ENCODE measurements around the gene RREB1. TPM values are rescaled to one million over a fixed set of nuclear protein-coding genes. Genes with fewer than 3 reads are reported as not detected.

Gene RREB1
- total and polyA plus RNA-seq, 2 experiments from 2014 or later, result 8.5 to 25.5 TPM

DNA sequence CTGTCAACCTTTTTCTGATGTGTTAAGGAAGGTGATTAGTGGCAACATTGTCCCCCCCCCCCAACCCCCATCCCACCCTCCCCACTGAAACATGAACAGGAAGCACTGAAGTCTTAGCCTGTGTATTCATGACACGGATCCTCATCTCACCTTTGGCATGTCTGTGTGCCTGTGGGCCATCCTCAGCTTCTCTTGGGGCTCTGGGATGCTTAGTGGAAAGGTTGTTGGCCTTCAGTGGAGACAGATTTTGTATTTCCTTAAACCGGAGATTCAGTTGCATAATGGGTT, 93.6 kb downstream of the RREB1 start:
- ATAC-seq (no peak), DNase-seq (ENCODE audit: low spot score) (no peak)
- Histone ChIP-seq H3F3A (replicated peaks; ENCODE audit: low read depth) (no peaks in the 10 kb centered on the region), H3K79me2 (replicated peaks; ENCODE audit: insufficient read depth) (no peaks in the 10 kb centered on the region; the same call in 1 of the 2 replicates), H3K27me3 (ENCODE audit: insufficient read depth) (no peaks in the 10 kb centered on the region), H3K4me2 (no peak overlapping the region), H3K36me3 (ENCODE audit: insufficient read depth) (no peaks in the 10 kb centered on the region), H3K4me1 (ENCODE audit: insufficient read depth) (no peaks in the 10 kb centered on the region), H4K20me1 (replicated peaks; ENCODE audit: insufficient read depth) (no peaks in the 10 kb centered on the region), H3K27ac (ENCODE audit: low read depth) (no peak overlapping the region), H2AFZ (no peak overlapping the region), H3K9me2 (ENCODE audit: insufficient read depth) (peaks cover 7% of the 10 kb centered on the region; the same call in 1 of the 2 replicates), H3K4me3 (no peak overlapping the region)
- TF ChIP-seq, protein P1, sequence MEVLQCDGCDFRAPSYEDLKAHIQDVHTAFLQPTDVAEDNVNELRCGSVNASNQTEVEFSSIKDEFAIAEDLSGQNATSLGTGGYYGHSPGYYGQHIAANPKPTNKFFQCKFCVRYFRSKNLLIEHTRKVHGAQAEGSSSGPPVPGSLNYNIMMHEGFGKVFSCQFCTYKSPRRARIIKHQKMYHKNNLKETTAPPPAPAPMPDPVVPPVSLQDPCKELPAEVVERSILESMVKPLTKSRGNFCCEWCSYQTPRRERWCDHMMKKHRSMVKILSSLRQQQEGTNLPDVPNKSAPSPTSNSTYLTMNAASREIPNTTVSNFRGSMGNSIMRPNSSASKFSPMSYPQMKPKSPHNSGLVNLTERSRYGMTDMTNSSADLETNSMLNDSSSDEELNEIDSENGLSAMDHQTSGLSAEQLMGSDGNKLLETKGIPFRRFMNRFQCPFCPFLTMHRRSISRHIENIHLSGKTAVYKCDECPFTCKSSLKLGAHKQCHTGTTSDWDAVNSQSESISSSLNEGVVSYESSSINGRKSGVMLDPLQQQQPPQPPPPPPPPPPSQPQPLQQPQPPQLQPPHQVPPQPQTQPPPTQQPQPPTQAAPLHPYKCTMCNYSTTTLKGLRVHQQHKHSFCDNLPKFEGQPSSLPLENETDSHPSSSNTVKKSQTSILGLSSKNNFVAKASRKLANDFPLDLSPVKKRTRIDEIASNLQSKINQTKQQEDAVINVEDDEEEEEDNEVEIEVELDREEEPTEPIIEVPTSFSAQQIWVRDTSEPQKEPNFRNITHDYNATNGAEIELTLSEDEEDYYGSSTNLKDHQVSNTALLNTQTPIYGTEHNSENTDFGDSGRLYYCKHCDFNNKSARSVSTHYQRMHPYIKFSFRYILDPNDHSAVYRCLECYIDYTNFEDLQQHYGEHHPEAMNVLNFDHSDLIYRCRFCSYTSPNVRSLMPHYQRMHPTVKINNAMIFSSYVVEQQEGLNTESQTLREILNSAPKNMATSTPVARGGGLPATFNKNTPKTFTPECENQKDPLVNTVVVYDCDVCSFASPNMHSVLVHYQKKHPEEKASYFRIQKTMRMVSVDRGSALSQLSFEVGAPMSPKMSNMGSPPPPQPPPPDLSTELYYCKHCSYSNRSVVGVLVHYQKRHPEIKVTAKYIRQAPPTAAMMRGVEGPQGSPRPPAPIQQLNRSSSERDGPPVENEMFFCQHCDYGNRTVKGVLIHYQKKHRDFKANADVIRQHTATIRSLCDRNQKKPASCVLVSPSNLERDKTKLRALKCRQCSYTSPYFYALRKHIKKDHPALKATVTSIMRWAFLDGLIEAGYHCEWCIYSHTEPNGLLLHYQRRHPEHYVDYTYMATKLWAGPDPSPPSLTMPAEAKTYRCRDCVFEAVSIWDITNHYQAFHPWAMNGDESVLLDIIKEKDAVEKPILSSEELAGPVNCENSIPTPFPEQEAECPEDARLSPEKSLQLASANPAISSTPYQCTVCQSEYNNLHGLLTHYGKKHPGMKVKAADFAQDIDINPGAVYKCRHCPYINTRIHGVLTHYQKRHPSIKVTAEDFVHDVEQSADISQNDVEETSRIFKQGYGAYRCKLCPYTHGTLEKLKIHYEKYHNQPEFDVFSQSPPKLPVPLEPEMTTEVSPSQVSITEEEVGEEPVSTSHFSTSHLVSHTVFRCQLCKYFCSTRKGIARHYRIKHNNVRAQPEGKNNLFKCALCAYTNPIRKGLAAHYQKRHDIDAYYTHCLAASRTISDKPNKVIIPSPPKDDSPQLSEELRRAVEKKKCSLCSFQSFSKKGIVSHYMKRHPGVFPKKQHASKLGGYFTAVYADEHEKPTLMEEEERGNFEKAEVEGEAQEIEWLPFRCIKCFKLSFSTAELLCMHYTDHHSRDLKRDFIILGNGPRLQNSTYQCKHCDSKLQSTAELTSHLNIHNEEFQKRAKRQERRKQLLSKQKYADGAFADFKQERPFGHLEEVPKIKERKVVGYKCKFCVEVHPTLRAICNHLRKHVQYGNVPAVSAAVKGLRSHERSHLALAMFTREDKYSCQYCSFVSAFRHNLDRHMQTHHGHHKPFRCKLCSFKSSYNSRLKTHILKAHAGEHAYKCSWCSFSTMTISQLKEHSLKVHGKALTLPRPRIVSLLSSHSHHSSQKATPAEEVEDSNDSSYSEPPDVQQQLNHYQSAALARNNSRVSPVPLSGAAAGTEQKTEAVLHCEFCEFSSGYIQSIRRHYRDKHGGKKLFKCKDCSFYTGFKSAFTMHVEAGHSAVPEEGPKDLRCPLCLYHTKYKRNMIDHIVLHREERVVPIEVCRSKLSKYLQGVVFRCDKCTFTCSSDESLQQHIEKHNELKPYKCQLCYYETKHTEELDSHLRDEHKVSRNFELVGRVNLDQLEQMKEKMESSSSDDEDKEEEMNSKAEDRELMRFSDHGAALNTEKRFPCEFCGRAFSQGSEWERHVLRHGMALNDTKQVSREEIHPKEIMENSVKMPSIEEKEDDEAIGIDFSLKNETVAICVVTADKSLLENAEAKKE (CRISPR knock-in tag; IDR thresholded peaks at IDR 0.05), result no peak
- TF ChIP-seq EZH2 (IDR thresholded peaks at IDR 0.05; ENCODE audit: low read depth, unreplicated experiment), result no peak
- TF ChIP-seq, protein P2, sequence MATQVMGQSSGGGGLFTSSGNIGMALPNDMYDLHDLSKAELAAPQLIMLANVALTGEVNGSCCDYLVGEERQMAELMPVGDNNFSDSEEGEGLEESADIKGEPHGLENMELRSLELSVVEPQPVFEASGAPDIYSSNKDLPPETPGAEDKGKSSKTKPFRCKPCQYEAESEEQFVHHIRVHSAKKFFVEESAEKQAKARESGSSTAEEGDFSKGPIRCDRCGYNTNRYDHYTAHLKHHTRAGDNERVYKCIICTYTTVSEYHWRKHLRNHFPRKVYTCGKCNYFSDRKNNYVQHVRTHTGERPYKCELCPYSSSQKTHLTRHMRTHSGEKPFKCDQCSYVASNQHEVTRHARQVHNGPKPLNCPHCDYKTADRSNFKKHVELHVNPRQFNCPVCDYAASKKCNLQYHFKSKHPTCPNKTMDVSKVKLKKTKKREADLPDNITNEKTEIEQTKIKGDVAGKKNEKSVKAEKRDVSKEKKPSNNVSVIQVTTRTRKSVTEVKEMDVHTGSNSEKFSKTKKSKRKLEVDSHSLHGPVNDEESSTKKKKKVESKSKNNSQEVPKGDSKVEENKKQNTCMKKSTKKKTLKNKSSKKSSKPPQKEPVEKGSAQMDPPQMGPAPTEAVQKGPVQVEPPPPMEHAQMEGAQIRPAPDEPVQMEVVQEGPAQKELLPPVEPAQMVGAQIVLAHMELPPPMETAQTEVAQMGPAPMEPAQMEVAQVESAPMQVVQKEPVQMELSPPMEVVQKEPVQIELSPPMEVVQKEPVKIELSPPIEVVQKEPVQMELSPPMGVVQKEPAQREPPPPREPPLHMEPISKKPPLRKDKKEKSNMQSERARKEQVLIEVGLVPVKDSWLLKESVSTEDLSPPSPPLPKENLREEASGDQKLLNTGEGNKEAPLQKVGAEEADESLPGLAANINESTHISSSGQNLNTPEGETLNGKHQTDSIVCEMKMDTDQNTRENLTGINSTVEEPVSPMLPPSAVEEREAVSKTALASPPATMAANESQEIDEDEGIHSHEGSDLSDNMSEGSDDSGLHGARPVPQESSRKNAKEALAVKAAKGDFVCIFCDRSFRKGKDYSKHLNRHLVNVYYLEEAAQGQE (IDR thresholded peaks at IDR 0.05; ENCODE audit: unreplicated experiment), result no peak
- TF ChIP-seq EZH2phosphoT487 (IDR thresholded peaks at IDR 0.05; ENCODE audit: unreplicated experiment), result no peak
- no peak for TF ChIP-seq CREB1 (CRISPR knock-in tag; IDR thresholded peaks at IDR 0.05; ENCODE audit: low read depth)
- TF ChIP-seq STAT1 (IDR thresholded peaks at IDR 0.05; ENCODE audit: unreplicated experiment), result no peak
- TF ChIP-seq, protein P3, sequence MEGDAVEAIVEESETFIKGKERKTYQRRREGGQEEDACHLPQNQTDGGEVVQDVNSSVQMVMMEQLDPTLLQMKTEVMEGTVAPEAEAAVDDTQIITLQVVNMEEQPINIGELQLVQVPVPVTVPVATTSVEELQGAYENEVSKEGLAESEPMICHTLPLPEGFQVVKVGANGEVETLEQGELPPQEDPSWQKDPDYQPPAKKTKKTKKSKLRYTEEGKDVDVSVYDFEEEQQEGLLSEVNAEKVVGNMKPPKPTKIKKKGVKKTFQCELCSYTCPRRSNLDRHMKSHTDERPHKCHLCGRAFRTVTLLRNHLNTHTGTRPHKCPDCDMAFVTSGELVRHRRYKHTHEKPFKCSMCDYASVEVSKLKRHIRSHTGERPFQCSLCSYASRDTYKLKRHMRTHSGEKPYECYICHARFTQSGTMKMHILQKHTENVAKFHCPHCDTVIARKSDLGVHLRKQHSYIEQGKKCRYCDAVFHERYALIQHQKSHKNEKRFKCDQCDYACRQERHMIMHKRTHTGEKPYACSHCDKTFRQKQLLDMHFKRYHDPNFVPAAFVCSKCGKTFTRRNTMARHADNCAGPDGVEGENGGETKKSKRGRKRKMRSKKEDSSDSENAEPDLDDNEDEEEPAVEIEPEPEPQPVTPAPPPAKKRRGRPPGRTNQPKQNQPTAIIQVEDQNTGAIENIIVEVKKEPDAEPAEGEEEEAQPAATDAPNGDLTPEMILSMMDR (conservative IDR thresholded peaks at IDR 0.05; ENCODE audit: low read depth in 2 of 2), result no peak
- TF ChIP-seq POLR2AphosphoS5 (IDR thresholded peaks at IDR 0.05; ENCODE audit: low read depth), result no peak
- no peak for TF ChIP-seq JUNB (IDR thresholded peaks at IDR 0.05; ENCODE audit: unreplicated experiment)
- no peak for TF ChIP-seq NANOG (IDR thresholded peaks at IDR 0.05; ENCODE audit: borderline replicate concordance)
- TF ChIP-seq ZNF114 (CRISPR knock-in tag; IDR thresholded peaks at IDR 0.05), result no peak
- TF ChIP-seq ZNF331 (CRISPR knock-in tag; IDR thresholded peaks at IDR 0.05; ENCODE audit: low read depth), result no peak
- TF ChIP-seq, protein P4, sequence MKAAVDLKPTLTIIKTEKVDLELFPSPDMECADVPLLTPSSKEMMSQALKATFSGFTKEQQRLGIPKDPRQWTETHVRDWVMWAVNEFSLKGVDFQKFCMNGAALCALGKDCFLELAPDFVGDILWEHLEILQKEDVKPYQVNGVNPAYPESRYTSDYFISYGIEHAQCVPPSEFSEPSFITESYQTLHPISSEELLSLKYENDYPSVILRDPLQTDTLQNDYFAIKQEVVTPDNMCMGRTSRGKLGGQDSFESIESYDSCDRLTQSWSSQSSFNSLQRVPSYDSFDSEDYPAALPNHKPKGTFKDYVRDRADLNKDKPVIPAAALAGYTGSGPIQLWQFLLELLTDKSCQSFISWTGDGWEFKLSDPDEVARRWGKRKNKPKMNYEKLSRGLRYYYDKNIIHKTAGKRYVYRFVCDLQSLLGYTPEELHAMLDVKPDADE (IDR thresholded peaks at IDR 0.05), result no peak
- H3K27me3 Mint-ChIP-seq (ENCODE audit: insufficient read depth, low read depth, poor library complexity), result peaks cover 3% of the 10 kb centered on the region
- H3K9me3 Mint-ChIP-seq, result no peaks in the 10 kb centered on the region
- peaks cover 15% of the 10 kb centered on the region for H3K36me3 Mint-ChIP-seq (ENCODE audit: low read depth)
- no peak overlapping the region for H3K27ac Mint-ChIP-seq
- H3K4me3 Mint-ChIP-seq, result no peak overlapping the region
- H3K4me1 Mint-ChIP-seq, result peaks cover 15% of the 10 kb centered on the region

Data from GM23338 (cell line).